Stimulated activated CD4-positive, alpha-beta T cell treated with anti-CD3 and anti-CD28 coated beads, Interleukin-15, amount 100 ng/mL, for 24 hours (primary cell): ENCODE results near the gene RNF103.
"Not testable (repeated sequence)": the region's sequence is repeated elsewhere in the genome, so short reads cannot be mapped to it uniquely, and the experiment has no call there.

Experiments
- DNase-seq: peaks from one replicate; pipeline ENCODE4 v3.0.0-alpha.2; 2020

RNF103 gene

GRCh38 chr2:86623494-86624266, at the start of gene RNF103:
TSS of gene RNF103 (minus strand) at chr2:86623865. CDS start at chr2:86622886, 979 bp downstream.
- peak; percentile 97 for DNase-seq

GRCh38 chr2:86673011-86673410, 49.3 kb upstream of the RNF103 start:
- DNase-seq = no peak

- no peak for DNase-seq
Measured at GRCh38 chr2:86672027-86672545, 48.4 kb upstream of the RNF103 start.

- DNase-seq = no peak
Measured at GRCh38 chr2:86671337-86671981, 47.8 kb upstream of the RNF103 start.

GRCh38 chr2:86669323-86669722, 45.7 kb upstream of the RNF103 start:
- DNase-seq = not testable (repeated sequence)

DNA sequence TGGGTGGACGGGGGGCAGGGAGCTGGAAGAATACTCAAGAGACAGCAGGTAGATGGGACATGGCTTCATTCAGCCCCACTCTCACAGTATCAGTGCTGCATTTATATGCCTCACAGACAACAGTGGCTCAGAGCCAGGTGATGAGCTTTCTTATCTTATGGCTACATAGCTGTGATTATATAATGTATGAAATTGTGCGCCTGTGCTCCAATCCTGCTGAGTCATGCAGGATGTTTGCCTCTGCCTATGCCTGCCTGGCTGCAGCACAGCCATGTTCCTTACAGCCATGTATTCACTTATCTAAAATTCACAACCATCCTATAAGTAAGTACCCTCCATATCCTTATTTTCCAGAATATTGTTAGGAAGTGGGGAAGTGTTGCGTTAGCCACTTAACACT, 37.7 kb upstream of the RNF103 start:
- DNase-seq = no peak

- DNase-seq = no peak
Measured at GRCh38 chr2:86650188-86650587, 26.5 kb upstream of the RNF103 start.

- DNase-seq = no peak
Measured at GRCh38 chr2:86649119-86649947, 25.7 kb upstream of the RNF103 start.

- DNase-seq = no peak
Measured at GRCh38 chr2:86648681-86649080, 25.0 kb upstream of the RNF103 start.

- DNase-seq = no peak
Measured at GRCh38 chr2:86646865-86647264, 23.2 kb upstream of the RNF103 start.

- DNase-seq = no peak
Measured at GRCh38 chr2:86646329-86646728, 22.7 kb upstream of the RNF103 start.

- DNase-seq = no peak
Measured at GRCh38 chr2:86645752-86646151, 22.1 kb upstream of the RNF103 start.

GRCh38 chr2:86638712-86639111, 15.0 kb upstream of the RNF103 start:
- DNase-seq = no peak

DNA sequence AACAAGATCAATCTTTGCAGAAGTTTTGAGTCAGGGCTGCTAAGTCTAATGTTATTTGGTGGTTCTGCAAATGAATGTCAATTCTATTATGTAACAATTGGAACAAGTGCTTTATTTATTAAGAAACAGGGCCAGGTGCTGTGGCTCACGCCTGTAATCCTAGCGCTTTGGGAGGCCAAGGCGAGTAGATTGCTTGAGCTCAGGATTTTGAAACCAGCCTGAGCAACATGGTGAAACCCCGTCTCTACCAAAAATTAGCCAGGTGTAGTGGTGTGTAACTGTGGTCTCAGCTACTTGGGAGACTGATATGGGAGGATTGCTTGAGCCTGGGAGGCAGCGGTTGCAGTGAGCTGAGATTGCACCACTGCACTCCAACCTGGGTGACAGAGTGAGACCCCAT, 13.2 kb upstream of the RNF103 start:
- DNase-seq = no peak

DNA sequence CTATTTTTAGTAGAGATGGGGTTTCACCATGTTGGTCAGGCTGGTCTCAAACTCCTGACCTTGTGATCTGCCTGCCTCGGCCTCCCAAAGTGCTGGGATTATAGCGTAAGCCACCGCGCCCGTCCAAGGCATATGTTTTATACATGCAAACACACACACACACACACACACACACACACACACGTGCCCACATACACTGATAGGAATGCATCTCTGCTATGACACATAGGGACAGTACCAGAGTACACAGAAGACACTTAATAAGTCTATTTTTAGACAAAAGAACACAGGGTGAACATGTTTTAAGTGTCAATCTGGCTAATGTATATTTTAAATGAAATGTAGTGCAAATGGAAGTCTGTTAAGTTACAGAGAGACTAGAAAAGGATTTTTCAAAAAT, 10.7 kb upstream of the RNF103 start:
- no peak for DNase-seq

DNA sequence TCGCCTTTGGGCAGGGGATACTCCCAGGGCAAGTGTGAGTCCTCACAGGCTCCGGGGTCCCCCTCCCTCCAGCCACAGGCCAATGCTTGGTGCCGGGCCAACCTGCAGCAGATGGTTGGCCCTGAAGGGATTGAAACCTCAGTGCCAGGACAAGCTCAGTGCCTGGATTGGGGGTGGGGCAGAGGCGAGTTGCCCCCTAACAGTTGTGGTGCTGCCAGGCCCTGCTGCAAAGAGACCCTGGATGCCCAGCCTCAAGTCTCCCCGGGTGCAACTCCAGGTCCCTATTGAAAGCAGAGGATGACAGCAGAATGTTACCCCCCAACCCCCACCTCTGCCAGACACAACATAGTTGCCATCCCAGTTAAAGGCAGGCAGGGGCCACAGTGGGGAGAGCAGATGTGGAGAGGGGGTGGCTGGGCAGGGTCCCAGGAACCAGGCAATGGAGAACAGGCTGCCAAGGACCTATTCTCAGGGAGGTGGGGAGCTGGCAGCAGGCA, 9.5 kb upstream of the RNF103 start:
- no peak for DNase-seq

DNA sequence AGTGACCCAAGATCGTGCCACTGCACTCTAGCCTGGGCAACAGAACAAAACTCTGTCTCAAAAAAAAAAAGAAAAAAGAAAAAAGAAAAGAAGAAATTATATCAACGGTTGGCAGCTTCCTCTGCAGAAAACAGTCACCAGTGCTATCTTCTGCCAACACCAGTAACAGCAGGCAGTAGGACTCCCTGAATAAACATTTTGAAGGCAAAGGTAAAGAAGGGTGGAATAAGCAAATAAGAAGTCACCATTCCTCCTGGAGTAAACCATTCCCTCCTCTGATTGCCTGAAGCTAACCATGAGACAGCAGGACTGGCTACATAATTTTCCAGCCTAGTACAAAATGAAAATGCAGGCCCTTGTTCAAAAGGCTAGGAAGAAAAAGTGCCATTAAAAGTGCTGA, 9.0 kb upstream of the RNF103 start:
- DNase-seq = no peak

DNA sequence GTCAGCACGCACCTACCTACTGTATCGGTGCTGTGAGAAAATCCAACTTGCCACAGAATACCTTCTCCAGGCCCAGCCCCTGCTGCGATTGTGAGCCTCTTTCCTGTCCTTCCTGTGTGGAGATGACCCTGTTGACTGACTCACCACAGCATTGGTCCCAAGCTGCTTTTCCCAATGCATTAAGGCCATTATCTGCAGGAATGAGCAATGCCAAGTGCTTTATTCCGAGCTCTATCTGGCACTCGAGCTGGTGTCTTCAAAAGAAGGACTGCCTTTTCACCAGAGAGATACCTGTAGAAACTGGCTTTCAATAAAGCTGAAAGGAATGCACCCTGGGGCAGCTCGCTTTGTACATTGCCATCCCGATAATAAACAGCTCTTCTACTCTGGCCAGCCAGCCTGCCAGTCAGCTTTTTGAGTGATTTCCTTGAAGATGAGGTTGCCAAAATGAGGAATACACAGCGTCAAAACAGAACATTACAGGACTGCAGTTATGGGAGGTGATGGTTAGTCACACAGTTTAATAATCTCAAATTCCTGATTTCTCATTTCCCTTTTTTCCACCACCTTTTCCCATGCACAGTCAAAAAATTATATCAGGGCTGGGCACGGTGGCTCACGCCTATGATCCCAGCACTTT, 8.3 kb upstream of the RNF103 start:
- DNase-seq = no peak

DNA sequence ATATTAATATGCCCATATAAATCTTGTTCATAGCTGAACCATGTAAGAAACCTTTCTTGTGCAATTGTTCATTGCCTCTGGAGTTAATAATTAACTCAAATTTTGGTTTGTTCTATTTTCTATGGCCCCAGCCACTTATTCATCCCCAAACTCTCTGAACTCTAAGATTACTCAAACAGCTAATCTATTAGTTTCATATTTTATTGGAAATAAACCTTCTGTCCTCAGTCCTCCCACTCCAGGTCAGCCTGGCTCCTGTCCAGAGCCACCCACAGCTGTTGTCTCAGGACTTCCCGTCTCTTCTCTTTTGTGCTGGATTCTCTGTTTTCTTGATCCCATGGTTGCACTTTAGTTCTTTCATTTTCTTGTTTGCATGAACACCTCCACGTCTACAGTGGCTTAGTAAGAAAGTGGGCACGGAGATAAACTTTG, 4.4 kb upstream of the RNF103 start:
- no peak for DNase-seq

DNA sequence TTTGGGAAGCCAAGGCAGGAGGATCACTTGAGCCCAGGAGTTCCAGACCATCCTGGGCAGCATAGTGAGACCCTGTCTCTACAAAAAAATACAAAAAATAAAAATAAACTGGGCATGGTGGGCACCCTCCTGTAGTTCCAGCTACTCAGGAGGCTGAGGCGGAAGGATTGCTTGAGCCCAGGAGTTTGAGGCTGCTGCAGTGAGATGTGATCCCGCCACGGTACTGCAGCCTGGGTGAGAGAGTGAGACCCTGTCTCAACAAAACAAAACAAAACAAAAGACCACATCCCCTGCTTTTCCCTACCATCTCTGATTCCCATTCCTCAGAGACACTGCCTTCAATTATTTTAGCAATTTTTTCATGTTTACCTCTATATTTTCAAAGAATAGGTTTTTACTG, 3.9 kb upstream of the RNF103 start:
- DNase-seq = no peak

DNA sequence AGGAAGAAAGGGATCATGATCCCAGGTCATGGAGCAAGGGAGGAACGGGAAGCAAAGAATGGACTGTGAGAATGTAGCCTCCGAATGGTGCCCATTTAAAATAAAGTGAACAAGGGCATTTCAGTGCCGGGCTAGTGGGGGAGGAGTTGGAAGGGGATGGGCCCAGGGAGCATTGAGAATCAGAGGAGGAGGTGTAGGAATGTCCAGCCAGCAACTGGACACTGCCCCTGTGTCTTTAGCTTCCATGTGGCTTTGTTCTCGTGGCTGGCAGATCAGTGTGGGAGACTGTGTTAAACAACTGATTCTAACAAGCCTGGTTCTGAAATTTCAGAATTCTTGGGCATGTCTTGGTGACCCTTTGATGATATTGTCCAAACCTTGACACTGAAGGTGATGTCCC, 1.4 kb upstream of the RNF103 start:
- no peak for DNase-seq

DNA sequence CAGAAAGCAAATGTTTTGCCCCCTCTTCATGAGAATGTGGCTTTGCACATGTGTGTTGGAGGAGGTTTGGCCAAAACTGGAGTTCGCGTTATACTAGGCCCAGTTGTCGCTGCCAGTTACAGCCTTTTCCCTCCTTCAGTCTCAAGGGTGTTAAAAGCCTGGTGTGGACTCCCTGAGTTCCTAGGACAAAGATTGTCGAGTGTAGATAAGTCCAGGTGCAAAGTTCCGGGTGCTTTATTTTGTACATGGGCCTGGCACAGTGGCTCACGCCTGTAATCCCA, 542 bp upstream of the RNF103 start:
- DNase-seq = peak; percentile 3

- DNase-seq = peak; percentile 63
Measured at GRCh38 chr2:86623043-86623493, 597 bp downstream of the RNF103 start.
